Measurements from ENCODE around the gene INPP4A.

The INPP4A gene

GRCh38 chr2:98515250-98515991, 70.8 kb downstream of the INPP4A start:
- peak; percentile 23 to 39 for DNase-seq

- peak; percentile 56 to 71 for DNase-seq
These were observed 71.9 kb downstream of the INPP4A start for GRCh38 chr2:98516571-98516970.

GRCh38 chr2:98517636-98518035, 73.0 kb downstream of the INPP4A start:
- no peak for DNase-seq

- peak; percentile 82 to 86 for DNase-seq
These were observed 73.4 kb downstream of the INPP4A start for GRCh38 chr2:98518101-98518500.

- DNase-seq = no peak
These were observed 74.5 kb downstream of the INPP4A start for GRCh38 chr2:98519156-98519555.

GRCh38 chr2:98519851-98520250, 75.2 kb downstream of the INPP4A start:
- no peak for DNase-seq

- no peak for DNase-seq
These were observed 76.1 kb downstream of the INPP4A start for GRCh38 chr2:98520806-98521205.

GRCh38 chr2:98521266-98521665, 76.6 kb downstream of the INPP4A start:
- DNase-seq = no peak

- peak; percentile 89 to 92 for DNase-seq
These were observed 78.2 kb downstream of the INPP4A start for GRCh38 chr2:98522854-98523253.

- no peak for DNase-seq
These were observed 79.5 kb downstream of the INPP4A start for GRCh38 chr2:98524168-98524567.

- DNase-seq = no peak
These were observed 83.7 kb downstream of the INPP4A start for GRCh38 chr2:98528349-98528748.

GRCh38 chr2:98530114-98530513, 85.5 kb downstream of the INPP4A start:
- DNase-seq = no peak

- no peak for DNase-seq
These were observed 88.1 kb downstream of the INPP4A start for GRCh38 chr2:98532756-98533155.

GRCh38 chr2:98533547-98533946, 88.9 kb downstream of the INPP4A start:
- no peak for DNase-seq

- no peak for DNase-seq
These were observed 90.1 kb downstream of the INPP4A start for GRCh38 chr2:98534761-98535160.

- DNase-seq = no peak
These were observed 91.5 kb downstream of the INPP4A start for GRCh38 chr2:98535971-98536677.

GRCh38 chr2:98537390-98538126, 92.9 kb downstream of the INPP4A start:
- DNase-seq = no peak

GRCh38 chr2:98538280-98539041, 93.8 kb downstream of the INPP4A start:
- peak; percentile 78 to 89 for DNase-seq

GRCh38 chr2:98539056-98539735, 94.5 kb downstream of the INPP4A start:
- DNase-seq = peak; percentile 10 to 34

GRCh38 chr2:98540536-98540935, 95.9 kb downstream of the INPP4A start:
- peak; percentile 28 to 64 for DNase-seq

GRCh38 chr2:98541489-98541888, 96.8 kb downstream of the INPP4A start:
- no peak for DNase-seq

GRCh38 chr2:98541906-98542305, 97.2 kb downstream of the INPP4A start:
- peak; percentile 62 to 88 for DNase-seq

Data from inflammatory macrophage (primary cell).